ENCODE data around the gene CLCF1. TPM values are rescaled to one million over a fixed set of nuclear protein-coding genes. Genes with fewer than 3 reads are reported as not detected.

Gene CLCF1
- total and polyA plus RNA-seq, 2 of the 13 experiments (the other 11 are each of a cell fraction or from before 2014, with no cell fraction given) = 0.49 to 0.78 TPM

DNA sequence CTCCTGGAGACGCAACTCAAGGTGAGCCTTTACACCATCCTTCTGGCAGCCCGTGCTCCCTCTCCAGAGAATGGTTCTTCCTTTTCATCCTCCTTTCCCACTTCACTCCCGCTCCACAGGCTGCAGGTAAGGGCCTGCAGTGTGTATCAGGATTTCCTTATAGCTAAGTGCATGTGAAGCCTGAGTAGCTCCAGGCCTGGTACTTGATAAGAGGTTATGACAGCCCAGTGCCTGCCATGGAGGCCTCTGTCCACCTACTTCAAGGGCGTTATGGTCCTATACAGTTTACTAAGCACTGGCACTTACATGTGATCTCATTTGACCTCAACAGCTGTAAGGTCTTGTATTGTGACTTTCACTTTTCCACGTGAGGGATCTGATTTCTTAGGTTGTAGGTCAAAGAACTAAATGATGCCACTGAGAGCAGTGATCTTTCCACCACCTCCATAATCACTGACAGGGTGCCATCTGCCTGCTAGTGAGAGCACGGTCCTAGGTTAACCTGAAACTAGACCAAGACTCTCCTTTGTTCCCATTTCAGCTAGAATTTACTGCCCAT lies 52.0 kb downstream of the CLCF1 start:
- no peak overlapping the region for H3K4me2 ChIP-seq (ENCODE audit: low read depth, low read length)
- POLR2A ChIA-PET = no interaction called here
- CTCF ChIA-PET (ENCODE audit: low intra/inter-chr PET ratio, low total read pairs) = no interaction called here
- WGBS (ENCODE audit: low lambda C conversion rate) = 87% methylated on average over 5 of the region's 6 CpGs
- FAIRE-seq (no peak), DNase-seq (ENCODE audit: low spot score) (no peak), ATAC-seq (no peak)
- no peaks in the 10 kb centered on the region for H4K20me1 ChIP-seq (ENCODE audit: insufficient read depth, low read length)
- H3K27me3 ChIP-seq (ENCODE audit: control insufficient read depth in 1 of 2, insufficient read depth in 2 of 2, low read length in 2 of 2) = no peaks in the 10 kb centered on the region
- no TSS peak for BruUV-seq (replicated peaks)
- H3K79me2 ChIP-seq (ENCODE audit: insufficient read depth, low read length) = no peaks in the 10 kb centered on the region
- peaks cover 13% of the 10 kb centered on the region for H3K4me1 ChIP-seq (ENCODE audit: insufficient read depth, low read length)
- H3K4me3 ChIP-seq (replicated peaks in 1 of 3; ENCODE audit: insufficient read depth in 1 of 3, low read depth in 2 of 3, low read length in 3 of 3) = no peak overlapping the region
- no peak overlapping the region for H3K9ac ChIP-seq (ENCODE audit: insufficient read depth, low read depth, low read length)
- H3K27ac ChIP-seq (ENCODE audit: extremely low read length, insufficient read depth, low read length) = no peak overlapping the region
- in situ Hi-C loops (cut with HindIII; ENCODE audit: extremely low pct_ligation_motif_present, low pct_unique_long_range_greater_than_20kb) (no loop called here), intact Hi-C loops (cut with micrococcal nuclease; ENCODE audit: unreplicated experiment) (no loop called here)
- TF ChIP-seq SOX6 (IDR thresholded peaks at IDR 0.05) (no peak), SOX6 (CRISPR knock-in tag; IDR thresholded peaks at IDR 0.05) (no peak), KAT8 (CRISPR knock-in tag; IDR thresholded peaks at IDR 0.05) (no peak), GRHL1 (CRISPR knock-in tag; conservative IDR thresholded peaks at IDR 0.05) (no peak), ZNF619 (CRISPR knock-in tag; IDR thresholded peaks at IDR 0.05) (no peak), ZNF773 (CRISPR knock-in tag; IDR thresholded peaks at IDR 0.05; ENCODE audit: borderline replicate concordance) (no peak), HDAC2 (CRISPR knock-in tag; IDR thresholded peaks at IDR 0.05) (no peak), ZNF260 (CRISPR knock-in tag; IDR thresholded peaks at IDR 0.05; ENCODE audit: borderline replicate concordance, low read depth) (no peak), KDM1A (CRISPR knock-in tag; IDR thresholded peaks at IDR 0.05) (no peak), ZFP82 (CRISPR knock-in tag; IDR thresholded peaks at IDR 0.05; ENCODE audit: borderline replicate concordance) (no peak), SRF (IDR thresholded peaks at IDR 0.05; ENCODE audit: low read depth, low read length) (no peak), NFIC (IDR thresholded peaks at IDR 0.05; ENCODE audit: low read length) (no peak)
- no peak overlapping the region for H2AFZ ChIP-seq (ENCODE audit: low read length)
- no peaks in the 10 kb centered on the region for H3K36me3 ChIP-seq (replicated peaks in 1 of 2; ENCODE audit: control insufficient read depth in 1 of 2, insufficient read depth in 2 of 2, low read length in 2 of 2)
- no peaks in the 10 kb centered on the region for H3K9me3 ChIP-seq (ENCODE audit: low read length)

Data from HepG2 (cell line).